Common myeloid progenitor, CD34-positive (primary cell): ENCODE data around the gene TDG.
"Not testable (repeated sequence)": the region's sequence is repeated elsewhere in the genome, so short reads cannot be mapped to it uniquely, and the experiment has no call there.

Experiments
- CTCF ChIA-PET: fragments of 350-600 bp; sonication (Branson Sonifier 250); formaldehyde crosslinking; loops from one replicate; lab custom pipeline; 2021; ENCODE audit warnings: antibody characterized with exemption; lab: Charles Lee
- POLR2A ChIA-PET: fragments of 350-600 bp; sonication (Branson Sonifier 250); formaldehyde crosslinking; loops from one replicate; lab custom pipeline; 2021; ENCODE audit warnings: antibody characterized with exemption; lab: Charles Lee
- DNase-seq, 3 donors: peaks; one replicate each; pipeline versions ENCODE4 v3.0.0 to v3.0.0-alpha.2; 2013
- H3K27ac ChIP-seq, 2 experiments: 1 replicate in 1 of 2; 2 replicates in 1 of 2; pipeline ENCODE4 v1.7.0; 2013; ENCODE audit warnings: inconsistent platforms in 2 of 2, low read length in 2 of 2, mild to moderate bottlenecking in 2 of 2, low read depth in 1 of 2, moderate library complexity in 1 of 2; ENCODE audit not compliant: severe bottlenecking in 2 of 2, insufficient read depth in 1 of 2, poor library complexity in 1 of 2
- H3K27me3 ChIP-seq, 5 experiments: replicated peaks in 2 of 5; 1 replicate in 3 of 5; 2 replicates in 2 of 5; pipeline versions ENCODE4 v1.6.1 to v1.7.0; 2013; ENCODE audit warnings: low read length in 4 of 5, mild to moderate bottlenecking in 2 of 5, moderate library complexity in 2 of 5, inconsistent platforms in 1 of 5; ENCODE audit not compliant: insufficient read depth in 5 of 5, control insufficient read depth in 4 of 5
- H3K36me3 ChIP-seq, 4 experiments: 1 replicate in 2 of 4; 2 replicates in 2 of 4; pipeline versions ENCODE4 v1.6.1 to v1.7.0; 2013; ENCODE audit warnings: low read length in 3 of 4, control low read depth in 1 of 4, mild to moderate bottlenecking in 1 of 4; ENCODE audit not compliant: control insufficient read depth in 4 of 4, insufficient read depth in 4 of 4
- H3K4me1 ChIP-seq, 4 experiments: 1 replicate in 3 of 4; 2 replicates in 1 of 4; pipeline versions ENCODE4 v1.6.1 to v1.7.1; 2013; ENCODE audit warnings: low read length in 3 of 4, mild to moderate bottlenecking in 3 of 4, control low read depth in 1 of 4, inconsistent platforms in 1 of 4, moderate library complexity in 1 of 4; ENCODE audit not compliant: control insufficient read depth in 4 of 4, insufficient read depth in 4 of 4; ENCODE audit errors: control extremely low read depth in 1 of 4
- H3K4me3 ChIP-seq, 7 experiments: 1 replicate in 4 of 7; 2 replicates in 3 of 7; pipeline versions ENCODE4 v1.5.1 to v1.7.0; 2013; ENCODE audit warnings: mild to moderate bottlenecking in 7 of 7, low read length in 6 of 7, moderate library complexity in 6 of 7, inconsistent platforms in 2 of 7, low read depth in 2 of 7, control low read depth in 1 of 7; ENCODE audit not compliant: insufficient read depth in 4 of 7, control insufficient read depth in 1 of 7; ENCODE audit errors: extremely low read depth in 1 of 7
- H3K9me3 ChIP-seq, 5 experiments: 1 replicate in 4 of 5; 2 replicates in 1 of 5; pipeline versions ENCODE4 v1.6.1 to v1.7.1; 2013; ENCODE audit warnings: low read length in 4 of 5, mild to moderate bottlenecking in 2 of 5, inconsistent platforms in 1 of 5, low read depth in 1 of 5, moderate library complexity in 1 of 5; ENCODE audit not compliant: control insufficient read depth in 4 of 5, insufficient read depth in 2 of 5; ENCODE audit errors: control extremely low read depth in 1 of 5
- WGBS: methylation state at CpG from one replicate; pipeline ENCODE4 v1.1.5; 2013; ENCODE audit not compliant: insufficient coverage; 5-methylcytosine and 5-hydroxymethylcytosine counted together

Gene TDG

DNA sequence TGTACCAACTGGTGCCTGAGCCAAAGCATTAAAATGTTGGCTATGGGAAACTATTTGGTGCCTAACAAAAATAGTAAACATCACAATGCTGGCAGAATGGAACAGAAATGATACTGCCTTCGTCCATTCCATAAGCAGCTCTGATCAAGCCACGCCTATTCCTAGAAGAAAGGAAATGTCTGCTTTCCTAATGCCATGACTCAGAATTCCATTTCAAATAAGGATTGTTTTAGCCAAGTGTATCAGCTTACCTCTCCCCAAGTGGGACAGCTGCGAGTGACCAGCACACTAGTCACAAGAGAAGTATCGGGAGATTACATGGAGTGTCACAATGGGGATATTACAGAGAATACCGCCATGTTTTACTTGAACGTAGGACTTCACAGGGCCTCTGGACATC lies 45.6 kb downstream of the TDG start:
- DNase-seq: no peak
- WGBS: 73% methylated on average over 4 of the region's 6 CpGs
- no peak overlapping the region for H3K27ac ChIP-seq
- H3K4me1 ChIP-seq: no peaks in the 10 kb centered on the region
- H3K36me3 ChIP-seq: no peaks in the 10 kb centered on the region
- ChIA-PET POLR2A (no interaction called here), CTCF (no interaction called here)
- H3K27me3 ChIP-seq: no peaks in the 10 kb centered on the region
- H3K4me3 ChIP-seq: no peak overlapping the region
- no peaks in the 10 kb centered on the region for H3K9me3 ChIP-seq

DNA sequence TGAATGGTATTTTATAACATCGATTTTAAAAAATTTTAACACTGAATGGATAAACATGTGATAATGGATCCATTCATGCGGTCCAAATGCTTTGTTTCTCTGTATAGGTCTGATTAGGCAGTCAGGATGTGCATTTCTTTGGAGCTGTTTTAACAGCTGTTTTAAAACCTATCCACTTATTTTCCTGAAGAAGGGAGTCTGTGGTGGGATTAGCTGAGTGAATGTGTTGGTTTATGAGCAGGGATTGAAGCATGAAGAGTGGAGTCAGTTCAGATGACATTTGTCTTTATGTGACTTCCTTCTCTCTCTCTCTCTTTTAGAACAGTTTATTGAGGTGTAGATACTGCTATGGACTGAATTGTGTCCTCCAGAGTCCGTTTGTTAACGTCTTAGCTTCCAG lies 46.7 kb downstream of the TDG start:
- POLR2A ChIA-PET: no interaction called here
- no peaks in the 10 kb centered on the region for H3K27me3 ChIP-seq
- H3K9me3 ChIP-seq: no peaks in the 10 kb centered on the region
- DNase-seq: no peak
- no peak overlapping the region for H3K27ac ChIP-seq
- WGBS: 100% methylated on average over 1 of the region's 4 CpGs
- H3K36me3 ChIP-seq: no peaks in the 10 kb centered on the region
- CTCF ChIA-PET: no interaction called here
- H3K4me3 ChIP-seq: no peak overlapping the region
- no peaks in the 10 kb centered on the region for H3K4me1 ChIP-seq

DNA sequence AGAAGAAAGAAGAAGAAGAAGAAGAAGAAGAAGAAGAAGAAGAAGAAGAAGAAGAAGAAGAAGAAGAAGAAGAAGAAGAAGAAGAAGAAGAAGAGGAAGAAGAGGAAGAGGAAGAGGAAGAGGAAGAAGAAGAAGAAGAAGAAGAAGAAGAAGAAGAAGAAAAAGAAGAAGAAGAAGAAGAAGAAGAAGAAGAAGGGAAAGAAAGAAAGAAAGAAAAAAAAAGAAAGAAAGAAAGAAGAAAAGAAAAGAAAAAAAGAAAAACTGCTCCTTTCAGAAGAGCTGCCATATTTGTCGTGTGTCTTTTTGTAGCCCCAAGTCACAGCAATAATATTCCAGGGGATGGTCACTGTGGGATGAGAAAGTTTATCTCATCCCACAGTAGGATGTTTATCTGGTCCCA lies 56.2 kb downstream of the TDG start:
- H3K4me1 ChIP-seq, H3K36me3 ChIP-seq, CTCF ChIA-PET, DNase-seq, H3K9me3 ChIP-seq, H3K27me3 ChIP-seq, H3K27ac ChIP-seq, H3K4me3 ChIP-seq: not testable (repeated sequence)
- WGBS: no CpG with 5 or more reads among the region's 1 CpG
- POLR2A ChIA-PET: interaction anchor here (0.6 kb wide), 1 partner anchor 151 kb away, joined by 3 read pairs; no protein-coding TSS in a partner anchor

DNA sequence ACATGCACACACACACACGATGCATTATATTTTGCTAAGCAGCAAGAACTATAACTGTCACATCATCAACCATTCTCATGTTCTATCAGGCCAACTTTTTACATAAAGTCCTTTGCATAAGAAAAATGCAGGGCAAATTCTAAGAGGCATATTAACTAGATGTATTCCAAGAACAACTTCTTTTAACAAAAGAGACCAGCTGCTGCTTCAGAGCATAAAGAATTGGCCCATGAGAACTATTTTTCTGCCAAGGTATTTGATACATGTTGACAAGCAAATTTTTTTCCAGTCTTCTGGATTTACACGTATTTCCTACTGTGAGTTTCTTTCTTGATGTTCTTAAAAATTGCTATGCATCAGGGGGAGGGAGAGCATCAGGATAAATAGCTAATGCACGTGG lies 57.1 kb downstream of the TDG start:
- DNase-seq: no peak
- no peak overlapping the region for H3K27ac ChIP-seq
- no peak overlapping the region for H3K4me3 ChIP-seq
- H3K9me3 ChIP-seq: peaks cover 2 to 8% (median 3%) of the 10 kb centered on the region in 5 experiments
- ChIA-PET CTCF (no interaction called here), POLR2A (no interaction called here)
- H3K4me1 ChIP-seq: no peaks in the 10 kb centered on the region
- H3K36me3 ChIP-seq: no peaks in the 10 kb centered on the region
- H3K27me3 ChIP-seq: no peaks in the 10 kb centered on the region
- WGBS: 40% methylated on average over 1 of the region's 3 CpGs

DNA sequence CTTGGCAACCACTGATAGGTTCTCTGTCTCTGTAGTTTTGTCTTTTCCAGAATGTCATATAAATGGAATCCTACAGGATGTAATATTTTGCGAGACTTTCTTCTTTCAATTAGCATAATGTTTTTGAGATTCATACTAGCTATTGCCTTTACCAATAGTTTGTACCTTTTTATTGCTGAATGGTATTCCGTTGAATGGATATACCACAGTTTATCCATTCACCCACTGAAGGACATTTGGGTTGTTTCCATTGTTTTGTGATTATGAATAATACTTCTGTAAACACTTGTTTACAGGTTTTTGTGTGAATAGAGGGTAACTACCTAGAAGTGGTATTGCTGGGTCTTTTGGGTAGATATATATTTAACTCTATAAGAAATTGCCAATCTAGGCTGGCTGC lies 58.0 kb downstream of the TDG start:
- ChIA-PET POLR2A (no interaction called here), CTCF (interaction anchor here (1.1 kb wide), 1 partner anchor 17 kb away, joined by 4 read pairs; no protein-coding TSS in a partner anchor)
- no CpG with 5 or more reads among the region's 2 CpGs for WGBS
- no peak for DNase-seq
- no peaks in the 10 kb centered on the region for H3K36me3 ChIP-seq
- H3K9me3 ChIP-seq: peaks cover 2 to 8% (median 3%) of the 10 kb centered on the region in 5 experiments
- no peak overlapping the region for H3K4me3 ChIP-seq
- H3K27ac ChIP-seq: no peak overlapping the region
- H3K27me3 ChIP-seq: no peaks in the 10 kb centered on the region
- H3K4me1 ChIP-seq: no peaks in the 10 kb centered on the region

DNA sequence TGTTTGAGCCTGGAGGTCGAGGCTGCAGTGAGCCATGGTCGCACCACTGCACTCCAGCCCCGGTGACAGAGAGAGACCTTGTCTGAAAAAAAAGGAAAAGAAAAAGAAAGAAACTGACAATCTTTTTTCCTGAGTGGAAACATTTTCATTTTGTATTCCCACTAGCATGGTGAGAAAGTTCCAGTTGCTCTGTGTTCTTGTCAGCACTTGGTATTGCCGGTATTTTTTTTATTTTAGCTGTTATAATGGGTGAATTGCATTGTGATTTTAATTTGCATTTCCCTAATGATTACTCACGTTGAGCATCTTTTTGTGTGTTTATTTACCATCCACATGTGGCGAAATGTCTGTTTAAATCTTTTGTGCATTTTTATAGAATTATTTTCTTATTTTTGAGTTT lies 58.7 kb downstream of the TDG start:
- no peaks in the 10 kb centered on the region for H3K4me1 ChIP-seq
- H3K4me3 ChIP-seq: no peak overlapping the region
- CTCF ChIA-PET: interaction anchor here (1.1 kb wide), 1 partner anchor 17 kb away, joined by 4 read pairs; no protein-coding TSS in a partner anchor

DNA sequence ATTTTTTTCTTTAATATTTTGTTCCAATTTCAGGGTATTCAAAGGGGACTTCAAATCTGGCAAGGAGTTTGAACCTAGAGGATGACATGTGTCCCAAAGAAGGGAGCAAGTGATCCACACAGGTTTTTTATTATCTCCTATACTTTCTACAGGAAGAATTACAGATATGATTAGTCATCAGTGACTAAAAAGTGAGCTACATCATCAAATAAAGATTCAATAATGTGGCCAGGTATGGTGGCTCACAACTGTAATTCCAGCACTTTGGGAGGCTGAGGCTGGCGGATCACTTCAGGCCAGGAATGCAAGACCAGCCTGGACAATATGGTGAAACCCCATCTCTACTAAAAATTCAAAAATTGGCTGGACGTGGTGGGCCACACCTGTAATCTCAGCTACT lies 60.1 kb downstream of the TDG start:
- no peaks in the 10 kb centered on the region for H3K36me3 ChIP-seq
- ChIA-PET POLR2A (no interaction called here), CTCF (no interaction called here)
- DNase-seq: no peak
- no peaks in the 10 kb centered on the region for H3K4me1 ChIP-seq
- H3K4me3 ChIP-seq: no peak overlapping the region
- H3K27me3 ChIP-seq: no peaks in the 10 kb centered on the region
- H3K27ac ChIP-seq: no peak overlapping the region
- 100% methylated on average over 2 of the region's 2 CpGs for WGBS
- peaks cover 2 to 8% (median 3%) of the 10 kb centered on the region in 5 experiments for H3K9me3 ChIP-seq

More for the DNA sequence above, 58.7 kb downstream of the TDG start:
- H3K27me3 ChIP-seq: no peaks in the 10 kb centered on the region
- WGBS: 96% methylated on average over 4 of the region's 6 CpGs
- H3K27ac ChIP-seq: no peak overlapping the region
- DNase-seq: no peak
- POLR2A ChIA-PET: no interaction called here
- H3K9me3 ChIP-seq: peaks cover 2 to 8% (median 3%) of the 10 kb centered on the region in 5 experiments
- H3K36me3 ChIP-seq: no peaks in the 10 kb centered on the region
